ENCODE results near the gene TNFSF12.
"Not testable (repeated sequence)": the region's sequence is repeated elsewhere in the genome, so short reads cannot be mapped to it uniquely, and the experiment has no call there.

TNFSF12 gene

GRCh38 chr17:7583253-7584109 is 34.6 kb downstream of the TNFSF12 start, which contains the start of gene MPDU1:
TSS of gene MPDU1 (plus strand) at chr17:7583852. CDS start at chr17:7583863, 11 bp downstream.
- DNase-seq (ENCODE audit: low spot score) (peak; percentile 85), FAIRE-seq (peak; percentile 17)

DNA sequence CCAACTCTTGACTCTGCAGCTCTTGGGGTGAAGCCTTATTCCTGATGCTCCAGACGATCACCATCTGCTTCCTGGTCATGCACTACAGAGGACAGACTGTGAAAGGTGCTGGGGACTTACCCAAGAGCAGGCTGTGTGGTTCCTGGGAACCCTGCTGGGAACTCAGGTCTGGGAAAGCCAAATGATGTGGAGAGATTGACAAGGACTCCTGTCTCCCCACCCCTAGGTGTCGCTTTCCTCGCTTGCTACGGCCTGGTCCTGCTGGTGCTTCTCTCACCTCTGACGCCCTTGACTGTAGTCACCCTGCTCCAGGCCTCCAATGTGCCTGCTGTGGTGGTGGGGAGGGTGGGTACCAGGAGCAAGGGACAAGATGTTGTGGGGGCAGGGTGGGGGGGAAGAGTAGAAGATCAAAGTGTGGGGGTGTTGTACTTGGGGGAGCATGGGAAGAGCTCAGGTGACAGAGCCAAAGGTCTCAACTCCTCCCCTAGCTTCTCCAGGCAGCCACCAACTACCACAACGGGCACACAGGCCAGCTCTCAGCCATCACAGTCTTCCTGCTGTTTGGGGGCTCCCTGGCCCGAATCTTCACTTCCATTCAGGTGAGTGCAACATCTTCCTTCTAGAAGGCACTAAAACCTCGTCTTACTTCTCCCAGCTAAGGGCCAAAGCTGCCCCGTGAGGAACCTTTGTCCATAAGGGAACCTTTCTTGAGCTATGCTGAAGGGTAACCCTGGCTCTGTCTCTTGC is 38.0 kb downstream of the TNFSF12 start:
- no peak for FAIRE-seq
- no peak for DNase-seq (ENCODE audit: low spot score)

GRCh38 chr17:7587420-7588151 is 38.7 kb downstream of the TNFSF12 start:
- DNase-seq (ENCODE audit: low spot score) (no peak), FAIRE-seq (no peak)

DNA sequence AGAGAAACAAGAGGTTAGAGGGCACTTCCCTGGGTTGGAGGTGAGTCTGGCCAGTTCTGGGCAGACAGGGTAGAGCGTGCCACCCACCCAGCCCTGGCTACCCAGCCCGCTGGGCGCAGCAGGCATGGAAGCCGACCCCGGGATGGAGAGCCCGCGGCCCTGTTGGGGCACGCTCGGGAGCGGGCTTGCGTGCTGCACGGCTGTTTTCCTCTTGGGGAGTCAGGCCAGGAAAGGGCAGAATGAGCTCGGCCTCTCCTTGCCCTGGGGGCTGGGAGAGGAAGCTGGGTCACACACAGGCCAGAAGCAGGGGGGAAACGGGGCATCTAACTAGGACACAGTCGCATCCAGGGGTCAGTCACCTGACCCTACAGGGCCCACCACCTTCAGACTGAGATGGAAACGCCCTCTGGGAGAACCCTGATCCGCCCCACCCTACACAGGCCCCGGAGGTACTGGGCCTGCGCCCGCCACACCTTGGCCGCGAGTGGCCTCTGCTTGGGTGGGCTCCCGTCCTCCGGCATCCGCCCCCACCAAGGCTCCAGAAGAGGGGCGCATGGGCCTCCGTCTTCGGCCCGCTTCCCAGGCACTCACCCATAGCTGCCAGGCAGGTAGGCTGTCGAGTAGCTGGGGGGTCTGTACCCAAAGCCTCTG is 39.8 kb downstream of the TNFSF12 start:
- FAIRE-seq: no peak

GRCh38 chr17:7589204-7589868 is 40.5 kb downstream of the TNFSF12 start:
- FAIRE-seq: no peak
- DNase-seq (ENCODE audit: low spot score): no peak

More for the DNA sequence above, 39.8 kb downstream of the TNFSF12 start:
- no peak for DNase-seq (ENCODE audit: low spot score)

GRCh38 chr17:7589891-7590691 is 41.2 kb downstream of the TNFSF12 start, which contains the start of gene SOX15:
TSS of gene SOX15 (minus strand) at chr17:7590094. CDS start at chr17:7589676, 418 bp downstream.
- DNase-seq (ENCODE audit: low spot score) (no peak), FAIRE-seq (no peak)

- DNase-seq (ENCODE audit: low spot score): no peak
Observed at GRCh38 chr17:7590743-7591142, 41.9 kb downstream of the TNFSF12 start.

GRCh38 chr17:7591596-7591995 is 42.7 kb downstream of the TNFSF12 start:
- DNase-seq (ENCODE audit: low spot score) (no peak), FAIRE-seq (no peak)

More at GRCh38 chr17:7590743-7591142, 41.9 kb downstream of the TNFSF12 start:
- FAIRE-seq: no peak

- FAIRE-seq (no peak), DNase-seq (ENCODE audit: low spot score) (no peak)
Observed at GRCh38 chr17:7592422-7593021, 43.7 kb downstream of the TNFSF12 start.

GRCh38 chr17:7593296-7593695 is 44.4 kb downstream of the TNFSF12 start:
- FAIRE-seq (no peak), DNase-seq (ENCODE audit: low spot score) (no peak)

GRCh38 chr17:7597561-7597960 is 48.7 kb downstream of the TNFSF12 start:
- DNase-seq (ENCODE audit: low spot score); FAIRE-seq: not testable (repeated sequence)

DNA sequence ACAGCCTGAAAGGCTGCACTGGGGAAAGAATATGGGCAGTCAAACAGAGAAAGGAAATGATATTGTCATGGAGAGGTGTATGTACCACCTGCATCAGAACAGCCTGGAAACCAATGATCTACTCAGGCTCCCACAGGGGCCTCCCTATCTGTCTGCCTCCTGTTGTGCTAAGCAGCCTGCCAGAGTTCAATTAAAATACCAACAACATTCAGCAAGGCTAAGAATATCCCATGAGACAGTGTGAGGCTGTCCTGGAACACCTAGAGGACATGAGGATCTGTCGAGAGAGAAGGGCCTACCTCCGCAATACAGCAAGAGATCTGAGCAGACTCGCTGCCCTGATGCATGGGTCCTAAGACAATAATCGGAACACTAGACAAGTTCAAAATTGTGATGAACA is 57.4 kb downstream of the TNFSF12 start:
- no peak for DNase-seq (ENCODE audit: low spot score)
- no peak for FAIRE-seq

Data from RCC 7860 (cell line).